Lower leg skin (tissue), 4 donors: ENCODE data around the gene NUP93. TPM values are rescaled to one million over a fixed set of nuclear protein-coding genes. Genes with fewer than 3 reads are reported as not detected.

Source experiments
- DNase-seq, 2 donors: peaks; one replicate each; pipeline ENCODE4 v3.0.0-alpha.2; 2019; ENCODE audit warnings: low spot score in 2 of 2
- H3K4me3 ChIP-seq: fragments of 200-600 bp; sonication (generic); 2 replicates; pipeline ENCODE4 v1.5.1; 2017; ENCODE audit warnings: mild to moderate bottlenecking, low read depth; ENCODE audit not compliant: poor library complexity, severe bottlenecking
- POLR2A ChIP-seq, 2 donors: fragments of 450-650 bp; IDR thresholded peaks; one replicate each; pipeline ENCODE4 v1.6.1; 2016 to 2017; ENCODE audit warnings: antibody characterized with exemption in 2 of 2, mild to moderate bottlenecking in 1 of 2, moderate library complexity in 1 of 2
- WGBS, 2 donors: methylation state at CpG; one replicate each; pipeline ENCODE4 v1.1.5; 2018; 5-methylcytosine and 5-hydroxymethylcytosine counted together
- intact Hi-C: fragments of 100-400 bp; cut with DNase I; formaldehyde crosslinking; loops from one replicate; pipeline ENCODE4 v1.15.0; 2023; ENCODE audit warnings: low total_unique reads
- total RNA-seq, 4 donors: library from RNA; depleted of rRNA; stranded (reverse); fragments of >200 nt; gene quantifications; one replicate each; pipeline ENCODE4 v1.1.0, GENCODE V29; 2016
- TF ChIP-seq, protein P1 (sequence below), 3 donors: fragments of 450-650 bp; IDR thresholded peaks; one replicate each; pipeline ENCODE4 v1.5.1; 2016; ENCODE audit warnings: antibody characterized with exemption in 3 of 3, mild to moderate bottlenecking in 3 of 3, moderate library complexity in 2 of 3

The NUP93 gene
- total RNA-seq, 4 donors from 2014 or later = 21.0 to 40.6 (median 31.2) TPM

DNA sequence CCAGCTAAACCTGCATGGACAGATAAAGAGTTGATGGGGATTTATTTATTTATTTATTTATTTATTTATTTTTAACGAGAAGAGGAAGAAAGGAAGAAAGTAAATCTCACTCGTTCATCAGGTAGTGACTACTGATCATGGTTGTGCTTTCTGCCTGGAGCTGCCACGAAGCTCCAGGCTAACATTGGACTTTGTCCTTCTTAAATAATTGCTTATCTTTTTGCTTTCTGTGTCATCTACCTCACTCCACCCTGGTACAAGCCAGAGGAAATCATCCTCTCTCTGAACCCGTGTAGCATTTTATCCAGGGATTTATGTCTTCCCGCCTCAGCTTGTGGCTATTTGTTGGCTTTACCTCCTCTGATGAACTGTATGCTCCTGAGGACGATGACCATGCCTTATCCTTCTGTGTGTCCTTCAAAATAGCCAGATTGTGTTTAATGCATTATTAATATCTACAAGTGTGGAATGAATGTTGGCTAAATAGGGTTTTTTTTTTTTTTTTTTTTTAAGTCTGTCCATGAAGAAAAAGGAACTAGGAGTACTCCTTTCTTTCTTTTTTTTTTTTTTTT, 127.0 kb downstream of the NUP93 start:
- TF ChIP-seq POLR2A (IDR thresholded peaks at IDR 0.05) = no peak
- TF ChIP-seq, protein P1, sequence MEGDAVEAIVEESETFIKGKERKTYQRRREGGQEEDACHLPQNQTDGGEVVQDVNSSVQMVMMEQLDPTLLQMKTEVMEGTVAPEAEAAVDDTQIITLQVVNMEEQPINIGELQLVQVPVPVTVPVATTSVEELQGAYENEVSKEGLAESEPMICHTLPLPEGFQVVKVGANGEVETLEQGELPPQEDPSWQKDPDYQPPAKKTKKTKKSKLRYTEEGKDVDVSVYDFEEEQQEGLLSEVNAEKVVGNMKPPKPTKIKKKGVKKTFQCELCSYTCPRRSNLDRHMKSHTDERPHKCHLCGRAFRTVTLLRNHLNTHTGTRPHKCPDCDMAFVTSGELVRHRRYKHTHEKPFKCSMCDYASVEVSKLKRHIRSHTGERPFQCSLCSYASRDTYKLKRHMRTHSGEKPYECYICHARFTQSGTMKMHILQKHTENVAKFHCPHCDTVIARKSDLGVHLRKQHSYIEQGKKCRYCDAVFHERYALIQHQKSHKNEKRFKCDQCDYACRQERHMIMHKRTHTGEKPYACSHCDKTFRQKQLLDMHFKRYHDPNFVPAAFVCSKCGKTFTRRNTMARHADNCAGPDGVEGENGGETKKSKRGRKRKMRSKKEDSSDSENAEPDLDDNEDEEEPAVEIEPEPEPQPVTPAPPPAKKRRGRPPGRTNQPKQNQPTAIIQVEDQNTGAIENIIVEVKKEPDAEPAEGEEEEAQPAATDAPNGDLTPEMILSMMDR (IDR thresholded peaks at IDR 0.05) = no peak
- no peak for DNase-seq
- 63 to 66% methylated on average over 6 of the region's 6 CpGs for WGBS, 2 donors
- H3K4me3 ChIP-seq = no peak overlapping the region
- intact Hi-C loops = no loop called here

DNA sequence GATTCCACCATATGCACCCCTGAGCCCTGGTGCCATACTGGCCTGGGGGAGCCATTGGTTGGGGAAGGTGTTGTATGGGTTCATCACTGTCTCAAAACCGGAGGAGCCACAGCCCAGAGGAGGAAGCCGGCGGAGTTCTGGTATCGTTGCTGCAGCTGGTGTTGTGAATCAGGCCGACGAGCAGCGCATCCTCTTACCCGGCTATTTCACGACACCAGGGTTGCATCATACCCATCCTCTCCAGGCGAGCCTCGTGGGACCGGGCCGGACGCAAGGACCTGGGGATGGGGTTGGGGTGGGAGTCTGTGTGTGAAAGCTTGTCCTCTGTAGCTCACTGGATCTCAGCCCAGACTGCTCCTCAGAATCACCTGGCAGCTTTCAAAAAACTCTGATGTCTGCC, 128.4 kb downstream of the NUP93 start:
- TF ChIP-seq, protein P1 (IDR thresholded peaks at IDR 0.05) = no peak
- no peak for TF ChIP-seq POLR2A (IDR thresholded peaks at IDR 0.05)
- 83 to 94% methylated on average over 10 to 14 of the region's 14 CpGs for WGBS, 2 donors
- no peak overlapping the region for H3K4me3 ChIP-seq
- no peak for DNase-seq
- intact Hi-C loops = no loop called here

- TF ChIP-seq POLR2A (IDR thresholded peaks at IDR 0.05) = no peak
- TF ChIP-seq, protein P1 (IDR thresholded peaks at IDR 0.05) = no peak
- no peak for DNase-seq
- 87 to 90% methylated on average over 2 of the region's 2 CpGs for WGBS, 2 donors
- H3K4me3 ChIP-seq = no peak overlapping the region
- intact Hi-C loops = loop anchor here (10.0 kb wide), 1 partner anchor 95 kb away; no protein-coding TSS in a partner anchor
These were observed 129.7 kb downstream of the NUP93 start for GRCh38 chr16:56859636-56860035.

- 71 to 80% methylated on average over 9 of the region's 9 CpGs for WGBS, 2 donors
- no peak for TF ChIP-seq POLR2A (IDR thresholded peaks at IDR 0.05)
- TF ChIP-seq, protein P1 (IDR thresholded peaks at IDR 0.05) = no peak
- no peak overlapping the region for H3K4me3 ChIP-seq
- no peak for DNase-seq
- intact Hi-C loops = loop anchor here (10.0 kb wide), 1 partner anchor 94 kb away; no protein-coding TSS in a partner anchor
These were observed 130.5 kb downstream of the NUP93 start for GRCh38 chr16:56860226-56861020.

- TF ChIP-seq, protein P1 (IDR thresholded peaks at IDR 0.05) = no peak
- TF ChIP-seq POLR2A (IDR thresholded peaks at IDR 0.05) = no peak
- DNase-seq = no peak
- intact Hi-C loops = loop anchor here (10.0 kb wide), 1 partner anchor 94 kb away; no protein-coding TSS in a partner anchor
- 47 to 54% methylated on average over 3 of the region's 3 CpGs for WGBS, 2 donors
- no peak overlapping the region for H3K4me3 ChIP-seq
These were observed 131.2 kb downstream of the NUP93 start for GRCh38 chr16:56861092-56861610.
